ENCODE results near the gene CFAP299.

- TF ChIP-seq, protein P1, sequence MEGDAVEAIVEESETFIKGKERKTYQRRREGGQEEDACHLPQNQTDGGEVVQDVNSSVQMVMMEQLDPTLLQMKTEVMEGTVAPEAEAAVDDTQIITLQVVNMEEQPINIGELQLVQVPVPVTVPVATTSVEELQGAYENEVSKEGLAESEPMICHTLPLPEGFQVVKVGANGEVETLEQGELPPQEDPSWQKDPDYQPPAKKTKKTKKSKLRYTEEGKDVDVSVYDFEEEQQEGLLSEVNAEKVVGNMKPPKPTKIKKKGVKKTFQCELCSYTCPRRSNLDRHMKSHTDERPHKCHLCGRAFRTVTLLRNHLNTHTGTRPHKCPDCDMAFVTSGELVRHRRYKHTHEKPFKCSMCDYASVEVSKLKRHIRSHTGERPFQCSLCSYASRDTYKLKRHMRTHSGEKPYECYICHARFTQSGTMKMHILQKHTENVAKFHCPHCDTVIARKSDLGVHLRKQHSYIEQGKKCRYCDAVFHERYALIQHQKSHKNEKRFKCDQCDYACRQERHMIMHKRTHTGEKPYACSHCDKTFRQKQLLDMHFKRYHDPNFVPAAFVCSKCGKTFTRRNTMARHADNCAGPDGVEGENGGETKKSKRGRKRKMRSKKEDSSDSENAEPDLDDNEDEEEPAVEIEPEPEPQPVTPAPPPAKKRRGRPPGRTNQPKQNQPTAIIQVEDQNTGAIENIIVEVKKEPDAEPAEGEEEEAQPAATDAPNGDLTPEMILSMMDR (conservative IDR thresholded peaks at IDR 0.05): no peak
- TF ChIP-seq EZH2 (IDR thresholded peaks at IDR 0.05; ENCODE audit: low read depth): no peak
Observed at GRCh38 chr4:80592950-80593349, 257.4 kb downstream of the CFAP299 start.
